Calu3 (cell line): Measurements from ENCODE around the gene MTNR1A. TPM values are rescaled to one million over a fixed set of nuclear protein-coding genes. Genes with fewer than 3 reads are reported as not detected.

ENCODE experiments used
- Bru-seq: library from RNA; stranded (reverse); fragments of 400-500 nt; gene quantifications from one replicate; lab custom pipeline; 2021; lab: Mats Ljungman, UMichigan
- BruChase-seq, 2 experiments: library from RNA; stranded (reverse); fragments of 400-500 nt; gene quantifications; one replicate each; lab custom pipeline; 2021; lab: Mats Ljungman, UMichigan
- BruUV-seq: library from RNA; stranded (reverse); fragments of 400-500 nt; replicated peaks from 2 replicates; lab custom pipeline; 2021; lab: Mats Ljungman, UMichigan
- CTCF ChIA-PET: fragments of 300-600 bp; sonication (Branson Sonifier 250); formaldehyde crosslinking; loops from one replicate; lab custom pipeline; 2022; ENCODE audit warnings: antibody characterized with exemption; lab: Charles Lee
- DNase-seq: peaks from one replicate; pipeline ENCODE4 v3.0.0; 2022
- H3K27ac Mint-ChIP-seq: one replicate; pipeline ENCODE4 v1.8.0; 2022; ENCODE audit warnings: mixed read lengths; ENCODE audit not compliant: unreplicated experiment
- H3K27me3 Mint-ChIP-seq: one replicate; pipeline ENCODE4 v1.8.0; 2022; ENCODE audit warnings: mixed read lengths; ENCODE audit not compliant: unreplicated experiment
- H3K36me3 Mint-ChIP-seq: one replicate; pipeline ENCODE4 v1.8.0; 2022; ENCODE audit warnings: mild to moderate bottlenecking, moderate library complexity, mixed read lengths; ENCODE audit not compliant: insufficient read depth, unreplicated experiment
- H3K4me1 Mint-ChIP-seq: one replicate; pipeline ENCODE4 v1.8.0; 2022; ENCODE audit warnings: mild to moderate bottlenecking, low read depth, mixed read lengths; ENCODE audit not compliant: unreplicated experiment
- H3K4me3 Mint-ChIP-seq: one replicate; pipeline ENCODE4 v1.8.0; 2022; ENCODE audit warnings: mild to moderate bottlenecking, low read depth, moderate library complexity, mixed read lengths; ENCODE audit not compliant: unreplicated experiment
- H3K9me3 Mint-ChIP-seq: one replicate; pipeline ENCODE4 v1.8.0; 2022; ENCODE audit warnings: low read depth, mixed read lengths; ENCODE audit not compliant: unreplicated experiment
- intact Hi-C: fragments of 100-400 bp; cut with micrococcal nuclease; formaldehyde crosslinking; loops from one replicate; pipeline ENCODE4 v1.10.0; 2022; ENCODE audit not compliant: unreplicated experiment
- long read RNA-seq: library from polyadenylated mRNA; stranded (forward); transcript quantifications from one replicate; pipeline ENCODE4 v2.0.0, GENCODE V29; 2022
- total RNA-seq: library from RNA; stranded (reverse); gene quantifications from 2 replicates; pipeline ENCODE4 v1.2.3, GENCODE V29; 2022
- TF ChIP-seq, protein P1 (sequence below): fragments of 200-600 bp; IDR thresholded peaks from one replicate; pipeline ENCODE4 v1.8.0; 2022; ENCODE audit warnings: antibody characterized with exemption; ENCODE audit not compliant: unreplicated experiment

Gene MTNR1A
- total RNA-seq, result 1.6 and 2.9 TPM in 2 replicates
- Bru-seq, nascent RNA, result percentile 41 among the genes with signal in this experiment
- BruChase-seq, experiment 1, labeled RNA remaining after a 6-hour chase, result percentile 63 among the genes with signal in this experiment
- percentile 54 among the genes with signal in this experiment for BruChase-seq, experiment 2, labeled RNA remaining after a 2-hour chase
- long read RNA-seq, result 0 reads

DNA sequence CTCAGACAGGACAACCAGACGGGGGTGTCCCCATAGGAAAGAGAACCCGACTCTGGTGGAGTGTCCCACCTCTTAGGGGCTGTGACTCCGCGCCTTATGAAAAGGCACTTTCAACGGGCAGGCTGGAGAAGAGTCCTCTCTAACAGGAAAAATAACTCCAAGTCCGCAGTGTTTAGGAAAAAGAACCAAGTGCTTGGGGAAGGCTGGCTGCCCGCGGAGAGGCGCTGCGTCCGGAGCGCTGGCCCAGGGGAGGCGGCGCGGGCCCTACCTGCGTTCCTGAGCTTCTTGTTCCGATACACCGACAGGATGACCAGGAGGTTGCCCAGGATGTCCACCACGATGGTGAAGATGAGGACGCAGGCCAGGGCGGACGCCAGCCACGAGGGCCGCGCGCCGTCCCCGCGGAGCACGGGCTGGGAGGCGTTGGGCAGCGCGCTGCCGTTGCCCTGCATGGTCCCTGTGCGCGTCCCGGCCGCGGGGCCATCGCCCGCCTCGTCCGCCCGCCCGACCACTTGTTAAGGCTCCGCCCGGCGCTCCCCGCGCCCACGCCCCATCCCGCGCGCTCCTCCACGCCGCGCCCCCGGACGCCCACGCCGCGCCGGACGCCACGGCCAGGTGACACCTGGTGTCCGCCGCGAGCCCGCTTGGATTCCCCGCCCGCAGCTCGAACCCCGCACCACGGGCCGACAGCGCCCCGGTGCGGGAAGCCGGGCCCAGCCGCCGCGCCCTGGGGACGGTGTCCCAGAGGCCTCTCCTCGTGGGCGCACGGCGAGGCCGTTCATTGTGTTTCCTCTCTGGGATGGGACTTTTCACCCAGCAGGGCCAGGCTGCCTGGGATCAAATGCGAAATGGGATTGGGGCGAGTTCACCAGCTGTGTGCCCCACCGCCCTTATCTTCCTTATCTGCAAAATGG, at the start of gene MTNR1A:
Gene MTNR1A, minus strand, starts transcription at position 654 of the 914 bp plus-strand sequence. Its CDS starts 202 bp downstream, at position 452.
- DNase-seq, result peak; percentile 63
- Mint-ChIP-seq H3K9me3 (no peaks in the 10 kb centered on the region), H3K4me1 (no peaks in the 10 kb centered on the region), H3K27me3 (no peaks in the 10 kb centered on the region), H3K4me3 (peak within 1 kb of the TSS; percentile 76), H3K27ac (peak within 1 kb of the TSS; percentile 36), H3K36me3 (peaks cover 9% of the 10 kb centered on the region)
- intact Hi-C loops, result loop anchor here (1.0 to 10.0 kb wide), 2 partner anchors 82 to 260 kb away; no protein-coding TSS in a partner anchor
- CTCF ChIA-PET, result no interaction called here
- TF ChIP-seq, protein P1, sequence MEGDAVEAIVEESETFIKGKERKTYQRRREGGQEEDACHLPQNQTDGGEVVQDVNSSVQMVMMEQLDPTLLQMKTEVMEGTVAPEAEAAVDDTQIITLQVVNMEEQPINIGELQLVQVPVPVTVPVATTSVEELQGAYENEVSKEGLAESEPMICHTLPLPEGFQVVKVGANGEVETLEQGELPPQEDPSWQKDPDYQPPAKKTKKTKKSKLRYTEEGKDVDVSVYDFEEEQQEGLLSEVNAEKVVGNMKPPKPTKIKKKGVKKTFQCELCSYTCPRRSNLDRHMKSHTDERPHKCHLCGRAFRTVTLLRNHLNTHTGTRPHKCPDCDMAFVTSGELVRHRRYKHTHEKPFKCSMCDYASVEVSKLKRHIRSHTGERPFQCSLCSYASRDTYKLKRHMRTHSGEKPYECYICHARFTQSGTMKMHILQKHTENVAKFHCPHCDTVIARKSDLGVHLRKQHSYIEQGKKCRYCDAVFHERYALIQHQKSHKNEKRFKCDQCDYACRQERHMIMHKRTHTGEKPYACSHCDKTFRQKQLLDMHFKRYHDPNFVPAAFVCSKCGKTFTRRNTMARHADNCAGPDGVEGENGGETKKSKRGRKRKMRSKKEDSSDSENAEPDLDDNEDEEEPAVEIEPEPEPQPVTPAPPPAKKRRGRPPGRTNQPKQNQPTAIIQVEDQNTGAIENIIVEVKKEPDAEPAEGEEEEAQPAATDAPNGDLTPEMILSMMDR, result peak; percentile 23
- no TSS peak for BruUV-seq

DNA sequence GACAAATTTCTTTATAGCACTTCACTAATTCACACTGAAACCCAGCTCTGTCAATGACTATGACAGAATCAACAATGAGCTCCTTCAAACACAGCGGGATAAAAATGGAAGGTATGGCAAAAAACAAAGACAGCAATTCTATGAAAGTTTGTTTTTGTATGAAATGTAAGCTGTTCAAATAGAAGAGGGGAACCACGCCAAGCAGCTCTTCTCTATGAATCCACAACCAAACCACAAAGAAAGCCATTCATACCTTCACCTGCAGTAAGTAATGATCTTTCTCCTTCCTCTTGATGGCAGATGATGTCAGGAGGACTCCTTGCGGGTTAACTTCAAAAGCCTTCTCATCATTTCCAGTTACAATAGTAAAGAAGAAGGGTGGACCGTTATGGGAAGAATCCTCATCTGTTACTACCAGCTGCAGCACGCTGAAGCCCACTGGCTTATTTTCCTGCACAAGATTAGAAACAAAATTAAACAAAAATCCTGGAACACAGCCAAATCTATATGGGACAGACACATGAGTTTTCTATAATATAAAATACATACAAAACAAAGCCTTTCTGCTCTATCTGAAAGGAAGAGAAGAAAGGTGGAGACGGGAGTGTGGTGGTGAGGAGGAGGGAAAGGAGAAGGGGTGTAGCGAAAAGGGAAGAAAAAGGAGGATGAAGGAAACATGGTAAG, 48.9 kb upstream of the MTNR1A start:
- peaks cover 40% of the 10 kb centered on the region for H3K36me3 Mint-ChIP-seq
- no peak overlapping the region for H3K27ac Mint-ChIP-seq
- no peak for DNase-seq
- intact Hi-C loops, result no loop called here
- H3K4me3 Mint-ChIP-seq, result no peak overlapping the region
- no peaks in the 10 kb centered on the region for H3K9me3 Mint-ChIP-seq
- TF ChIP-seq, protein P1, result no peak
- no TSS peak for BruUV-seq
- CTCF ChIA-PET, result no interaction called here
- H3K27me3 Mint-ChIP-seq, result no peaks in the 10 kb centered on the region
- H3K4me1 Mint-ChIP-seq, result no peaks in the 10 kb centered on the region

DNA sequence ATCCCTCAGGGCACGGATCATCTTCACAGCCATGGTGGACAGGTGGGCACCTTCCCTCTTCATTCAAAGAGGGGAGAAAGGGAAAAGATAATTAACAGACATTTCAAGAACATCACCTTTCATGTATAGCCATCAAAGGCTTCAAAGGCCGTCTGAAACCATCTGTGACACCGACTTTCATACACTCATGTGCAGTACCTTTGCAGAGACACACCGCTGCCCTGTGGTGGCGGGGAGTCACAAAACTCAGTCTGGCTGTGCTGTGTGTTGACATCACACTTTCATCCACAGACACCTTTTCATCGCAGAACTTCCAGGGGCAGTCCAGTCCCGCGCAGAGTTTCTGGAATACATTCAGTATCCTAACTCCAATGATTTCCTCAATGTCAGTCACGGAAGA, 47.6 kb upstream of the MTNR1A start:
- H3K4me1 Mint-ChIP-seq, result no peaks in the 10 kb centered on the region
- no peak overlapping the region for H3K27ac Mint-ChIP-seq
- no peaks in the 10 kb centered on the region for H3K27me3 Mint-ChIP-seq
- no peak for DNase-seq
- intact Hi-C loops, result no loop called here
- peaks cover 33% of the 10 kb centered on the region for H3K36me3 Mint-ChIP-seq
- no peak overlapping the region for H3K4me3 Mint-ChIP-seq
- TF ChIP-seq, protein P1, result no peak
- H3K9me3 Mint-ChIP-seq, result no peaks in the 10 kb centered on the region
- no TSS peak for BruUV-seq
- CTCF ChIA-PET, result no interaction called here

DNA sequence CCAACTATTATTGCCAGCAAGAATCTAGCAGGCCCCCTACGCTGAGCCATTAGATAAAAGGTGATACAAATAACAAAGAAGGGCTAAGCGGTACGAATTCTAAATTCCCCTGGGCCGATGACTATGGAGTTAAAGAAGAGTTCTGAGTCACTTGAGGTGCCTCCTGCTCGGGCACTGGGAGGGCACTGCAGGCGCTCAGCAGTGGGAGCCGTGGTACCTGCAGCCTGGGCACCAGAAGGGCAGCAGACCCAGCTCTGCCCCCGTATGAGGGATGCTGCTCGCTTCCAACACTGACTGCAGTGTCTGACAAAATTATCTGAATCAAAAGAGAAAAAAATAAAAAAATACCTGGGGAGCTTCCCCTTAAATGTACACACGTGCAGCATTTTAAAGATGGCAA, 44.1 kb upstream of the MTNR1A start:
- no peaks in the 10 kb centered on the region for H3K4me1 Mint-ChIP-seq
- TF ChIP-seq, protein P1, result no peak
- no TSS peak for BruUV-seq
- intact Hi-C loops, result no loop called here
- H3K27ac Mint-ChIP-seq, result no peak overlapping the region
- CTCF ChIA-PET, result no interaction called here
- H3K9me3 Mint-ChIP-seq, result no peaks in the 10 kb centered on the region
- H3K27me3 Mint-ChIP-seq, result no peaks in the 10 kb centered on the region
- H3K36me3 Mint-ChIP-seq, result peaks cover 43% of the 10 kb centered on the region
- DNase-seq, result no peak
- no peak overlapping the region for H3K4me3 Mint-ChIP-seq
